ENCODE results near the gene YIPF5.

DNA sequence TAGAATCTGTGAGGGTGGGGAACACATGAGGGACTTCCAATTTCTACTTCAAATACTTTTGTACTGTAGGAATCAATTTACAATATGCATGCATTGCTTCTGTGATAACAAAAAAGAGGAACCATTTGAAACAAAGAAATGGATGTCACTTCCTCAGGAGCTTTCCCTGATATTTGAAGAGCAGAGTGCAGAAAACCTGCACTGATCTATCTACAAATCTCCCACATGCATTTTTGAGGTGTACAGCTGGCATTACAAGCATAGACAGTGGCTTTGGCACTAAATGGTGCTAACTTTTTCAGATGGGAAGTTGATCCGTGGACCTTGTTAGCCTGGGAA lies 27.7 kb downstream of the YIPF5 start:
- TF ChIP-seq POLR2A (IDR thresholded peaks at IDR 0.05): no peak
- TF ChIP-seq, protein P1, sequence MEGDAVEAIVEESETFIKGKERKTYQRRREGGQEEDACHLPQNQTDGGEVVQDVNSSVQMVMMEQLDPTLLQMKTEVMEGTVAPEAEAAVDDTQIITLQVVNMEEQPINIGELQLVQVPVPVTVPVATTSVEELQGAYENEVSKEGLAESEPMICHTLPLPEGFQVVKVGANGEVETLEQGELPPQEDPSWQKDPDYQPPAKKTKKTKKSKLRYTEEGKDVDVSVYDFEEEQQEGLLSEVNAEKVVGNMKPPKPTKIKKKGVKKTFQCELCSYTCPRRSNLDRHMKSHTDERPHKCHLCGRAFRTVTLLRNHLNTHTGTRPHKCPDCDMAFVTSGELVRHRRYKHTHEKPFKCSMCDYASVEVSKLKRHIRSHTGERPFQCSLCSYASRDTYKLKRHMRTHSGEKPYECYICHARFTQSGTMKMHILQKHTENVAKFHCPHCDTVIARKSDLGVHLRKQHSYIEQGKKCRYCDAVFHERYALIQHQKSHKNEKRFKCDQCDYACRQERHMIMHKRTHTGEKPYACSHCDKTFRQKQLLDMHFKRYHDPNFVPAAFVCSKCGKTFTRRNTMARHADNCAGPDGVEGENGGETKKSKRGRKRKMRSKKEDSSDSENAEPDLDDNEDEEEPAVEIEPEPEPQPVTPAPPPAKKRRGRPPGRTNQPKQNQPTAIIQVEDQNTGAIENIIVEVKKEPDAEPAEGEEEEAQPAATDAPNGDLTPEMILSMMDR (IDR thresholded peaks at IDR 0.05): no peak

Data from suprapubic skin (tissue), 3 donors.